HepG2 (cell line): ENCODE measurements around the gene PLEKHG2. TPM values are rescaled to one million over a fixed set of nuclear protein-coding genes. Genes with fewer than 3 reads are reported as not detected.

ENCODE experiments used
- CEBPG ChIP-seq: IDR thresholded peaks from 2 replicates; pipeline ENCODE4 v1.6.1; 2016
- MEIS2 ChIP-seq: sonication (generic); formaldehyde crosslinking; IDR thresholded peaks from 2 replicates; pipeline ENCODE4 v1.9.0; 2021; ENCODE audit warnings: mild to moderate bottlenecking, missing genetic modification reagents
- MLLT10 ChIP-seq: sonication (generic); formaldehyde crosslinking; IDR thresholded peaks from 2 replicates; pipeline ENCODE4 v1.4.0; 2020; ENCODE audit warnings: missing genetic modification reagents
- SIN3A ChIP-seq: IDR thresholded peaks from 2 replicates; pipeline ENCODE4 v1.6.1; 2011; ENCODE audit warnings: low read depth, mild to moderate bottlenecking, control low read depth, low read length, borderline replicate concordance
- SPEN ChIP-seq: sonication (generic); formaldehyde crosslinking; IDR thresholded peaks from 2 replicates; pipeline ENCODE4 v1.5.1; 2020; ENCODE audit warnings: low read depth, mild to moderate bottlenecking, missing genetic modification reagents
- ZBTB40 ChIP-seq, 2 experiments: fragments of 450-650 bp in 1 of 2; sonication (generic) in 1 of 2; formaldehyde crosslinking in 1 of 2; IDR thresholded peaks; 2 replicates each; pipeline versions ENCODE4 v1.6.1 to v1.8.0; 2016 to 2022; ENCODE audit warnings: antibody characterized with exemption in 1 of 2, mild to moderate bottlenecking in 1 of 2, missing genetic modification reagents in 1 of 2
- ZNF441 ChIP-seq: sonication (generic); formaldehyde crosslinking; IDR thresholded peaks from 2 replicates; pipeline ENCODE4 v1.7.0; 2021; ENCODE audit warnings: missing genetic modification reagents, borderline replicate concordance
- ZNF570 ChIP-seq: sonication (generic); formaldehyde crosslinking; IDR thresholded peaks from 2 replicates; pipeline ENCODE4 v1.4.0; 2020; ENCODE audit warnings: mild to moderate bottlenecking, missing genetic modification reagents, borderline replicate concordance
- ZNF574 ChIP-seq: sonication (generic); formaldehyde crosslinking; IDR thresholded peaks from 2 replicates; pipeline ENCODE4 v1.4.0; 2020; ENCODE audit warnings: missing genetic modification reagents
- polyA plus RNA-seq, 8 experiments: library from polyadenylated mRNA; depleted of rRNA in 3 of 8; stranded (reverse) in 7 of 8; unstranded in 1 of 8; fragments of >200 nt; fragmentation: Illumina TruSeq in 4 of 8; extraction: Trizol in 4 of 8; gene quantifications; 2 replicates each; pipeline versions ENCODE4 v1.2.1 to v1.2.3, GENCODE V29; 2011 to 2016; ENCODE audit warnings: low read depth in 4 of 8, missing spikeins in 1 of 8, mixed read lengths in 1 of 8; ENCODE audit not compliant: insufficient read depth in 1 of 8
- total RNA-seq, 5 experiments: library from RNA; depleted of rRNA; stranded (reverse); fragments of >200 nt; fragmentation: Illumina TruSeq; extraction: Trizol; gene quantifications; 2 replicates each; pipeline ENCODE4 v1.2.3, GENCODE V29; 2016; ENCODE audit warnings: low read depth in 1 of 5
- TF ChIP-seq, protein P1 (sequence below): sonication (generic); formaldehyde crosslinking; IDR thresholded peaks from 2 replicates; pipeline ENCODE4 v1.8.1; 2023; ENCODE audit warnings: missing genetic modification reagents, inconsistent platforms, borderline replicate concordance

The PLEKHG2 gene
- total and polyA plus RNA-seq, 2 of the 13 experiments (the other 11 are each of a cell fraction or from before 2014, with no cell fraction given) = 3.6 to 6.8 TPM

DNA sequence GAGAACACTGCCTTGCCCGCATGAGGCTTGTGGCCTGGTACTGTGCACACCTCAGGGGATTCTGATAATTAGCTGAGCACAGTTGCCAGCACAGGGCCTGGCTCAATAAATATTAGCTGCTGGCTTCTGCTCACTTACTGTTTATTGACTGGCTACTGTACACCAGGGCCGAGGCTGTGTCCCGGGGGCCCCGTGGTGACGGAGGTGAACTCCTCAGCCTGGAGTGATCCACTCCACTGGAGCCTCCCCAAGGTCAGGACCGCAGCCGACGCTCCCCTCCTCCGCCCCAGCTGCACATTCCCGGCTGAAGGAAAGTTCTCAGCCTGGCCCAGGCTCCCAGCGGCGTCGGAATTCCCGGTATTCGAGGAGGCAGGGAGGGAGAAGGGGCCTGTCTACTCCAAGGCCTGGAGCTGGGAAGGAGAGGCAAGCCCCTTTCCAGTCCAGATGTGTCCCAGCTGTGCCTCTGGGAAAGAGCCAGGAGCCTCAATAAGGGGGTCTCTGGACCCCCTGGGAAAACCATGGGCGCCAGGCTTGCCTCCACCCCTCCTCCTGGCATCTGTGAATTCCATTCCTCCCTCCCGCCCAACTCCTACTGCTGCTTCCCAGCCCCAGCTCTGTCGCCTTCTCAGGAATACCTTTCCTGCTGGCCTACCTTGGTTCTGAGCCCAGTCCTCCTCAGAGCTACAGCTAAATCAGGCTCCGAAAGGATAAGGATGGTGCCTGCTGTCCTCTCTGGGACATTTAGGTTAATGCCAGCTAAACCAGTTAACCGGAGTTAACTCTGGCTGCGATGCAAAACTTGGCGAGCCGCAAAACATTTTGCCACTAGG, 16.0 kb downstream of the PLEKHG2 start (continued):
- TF ChIP-seq, protein P1, sequence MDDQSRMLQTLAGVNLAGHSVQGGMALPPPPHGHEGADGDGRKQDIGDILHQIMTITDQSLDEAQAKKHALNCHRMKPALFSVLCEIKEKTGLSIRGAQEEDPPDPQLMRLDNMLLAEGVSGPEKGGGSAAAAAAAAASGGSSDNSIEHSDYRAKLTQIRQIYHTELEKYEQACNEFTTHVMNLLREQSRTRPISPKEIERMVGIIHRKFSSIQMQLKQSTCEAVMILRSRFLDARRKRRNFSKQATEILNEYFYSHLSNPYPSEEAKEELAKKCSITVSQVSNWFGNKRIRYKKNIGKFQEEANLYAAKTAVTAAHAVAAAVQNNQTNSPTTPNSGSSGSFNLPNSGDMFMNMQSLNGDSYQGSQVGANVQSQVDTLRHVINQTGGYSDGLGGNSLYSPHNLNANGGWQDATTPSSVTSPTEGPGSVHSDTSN = no peak
- no peak for TF ChIP-seq ZBTB40 (IDR thresholded peaks at IDR 0.05)
- TF ChIP-seq ZBTB40 (CRISPR knock-in tag; IDR thresholded peaks at IDR 0.05) = 0 out of 2 replicates have a peak, but pooled peaks have one; percentile 31
- TF ChIP-seq SPEN (CRISPR knock-in tag) = no peak
- TF ChIP-seq MLLT10 (CRISPR knock-in tag) = no peak
- TF ChIP-seq ZNF574 (CRISPR knock-in tag) = 0 out of 2 replicates have a peak, but pooled peaks have one; percentile 20
- TF ChIP-seq MEIS2 = 0 out of 2 replicates have a peak, but pooled peaks have one; percentile 62
- no peak for TF ChIP-seq ZNF570 (CRISPR knock-in tag)
- TF ChIP-seq CEBPG (CRISPR knock-in tag) = no peak
- 0 out of 2 replicates have a peak, but pooled peaks have one; percentile 30 for TF ChIP-seq SIN3A
- TF ChIP-seq ZNF441 (CRISPR knock-in tag) = 0 out of 2 replicates have a peak, but pooled peaks have one; percentile 19
